A673 (cell line): ENCODE results near the gene GNL3. TPM values are rescaled to one million over a fixed set of nuclear protein-coding genes. Genes with fewer than 3 reads are reported as not detected.

Experiments used
- Bru-seq: library from RNA; stranded (reverse); fragments of 400-500 nt; gene quantifications from one replicate; lab custom pipeline; 2021; lab: Mats Ljungman, UMichigan
- BruChase-seq, 2 experiments: library from RNA; stranded (reverse); fragments of 400-500 nt; gene quantifications; one replicate each; lab custom pipeline; 2021; lab: Mats Ljungman, UMichigan
- BruUV-seq: library from RNA; stranded (reverse); fragments of 400-500 nt; replicated peaks from 2 replicates; lab custom pipeline; 2021; lab: Mats Ljungman, UMichigan
- CTCF ChIA-PET: fragments of 300-600 bp; sonication (Branson Sonifier 250); formaldehyde crosslinking; loops from one replicate; lab custom pipeline; 2022; ENCODE audit warnings: antibody characterized with exemption; lab: Charles Lee
- POLR2A ChIA-PET: fragments of 300-600 bp; sonication (Branson Sonifier 250); formaldehyde crosslinking; loops from one replicate; lab custom pipeline; 2022; ENCODE audit warnings: antibody characterized with exemption; ENCODE audit not compliant: low non-redundant PET; lab: Charles Lee
- DNase-seq: peaks from one replicate; pipeline ENCODE4 v3.0.0-alpha.2; 2015; ENCODE audit warnings: low spot score
- H3K27ac ChIP-seq: fragments of 200-600 bp; sonication (generic); 2 replicates; pipeline ENCODE4 v1.5.1; 2016; ENCODE audit warnings: mixed run types, low read depth, mild to moderate bottlenecking, mixed read lengths, antibody characterized with exemption, low read length; ENCODE audit not compliant: poor library complexity, severe bottlenecking
- H3K27me3 ChIP-seq: fragments of 200-600 bp; sonication (generic); replicated peaks from 2 replicates; pipeline ENCODE4 v1.6.1; 2017; ENCODE audit warnings: mixed run types, low read depth, mild to moderate bottlenecking, mixed read lengths, antibody characterized with exemption, low read length; ENCODE audit not compliant: insufficient read depth, poor library complexity
- H3K36me3 ChIP-seq: fragments of 200-600 bp; sonication (generic); 2 replicates; pipeline ENCODE4 v1.6.1; 2016; ENCODE audit warnings: mixed run types, mild to moderate bottlenecking, mixed read lengths, antibody characterized with exemption, low read length; ENCODE audit not compliant: insufficient read depth, poor library complexity, severe bottlenecking
- H3K4me1 ChIP-seq: fragments of 200-600 bp; sonication (generic); 2 replicates; pipeline ENCODE4 v1.6.1; 2017; ENCODE audit warnings: mixed run types, mild to moderate bottlenecking, mixed read lengths, antibody characterized with exemption, low read length; ENCODE audit not compliant: insufficient read depth, poor library complexity, severe bottlenecking
- H3K4me3 ChIP-seq: fragments of 200-600 bp; sonication (generic); 2 replicates; pipeline ENCODE4 v1.5.1; 2016; ENCODE audit warnings: low read depth, mixed run types, mild to moderate bottlenecking, mixed read lengths, low read length; ENCODE audit not compliant: poor library complexity, severe bottlenecking
- H3K9me3 ChIP-seq: fragments of 200-600 bp; sonication (generic); 2 replicates; pipeline ENCODE4 v1.6.1; 2016; ENCODE audit warnings: mixed run types, low read depth, mild to moderate bottlenecking, mixed read lengths, antibody characterized with exemption, low read length; ENCODE audit not compliant: poor library complexity, severe bottlenecking
- CTCF ChIP-seq: fragments of 300-800, 200-600 bp; sonication (generic); conservative IDR thresholded peaks from 2 replicates; pipeline ENCODE4 v1.5.1; 2017; ENCODE audit warnings: low read depth, mild to moderate bottlenecking, antibody characterized with exemption, low read length, moderate library complexity, mixed read lengths
- EZH2 ChIP-seq: fragments of 200-600 bp; sonication (generic); IDR thresholded peaks from 2 replicates; pipeline ENCODE4 v1.6.1; 2017; ENCODE audit warnings: borderline replicate concordance, low read depth, mild to moderate bottlenecking, mixed read lengths, antibody characterized with exemption, low read length; ENCODE audit not compliant: poor library complexity, severe bottlenecking
- intact Hi-C: fragments of 100-400 bp; cut with micrococcal nuclease; formaldehyde crosslinking; loops from one replicate; pipeline ENCODE4 v1.10.0; 2022; ENCODE audit not compliant: unreplicated experiment
- long read RNA-seq: library from polyadenylated mRNA; stranded (forward); transcript quantifications from one replicate; pipeline ENCODE4 v2.0.0, GENCODE V29; 2022
- total RNA-seq: library from RNA; stranded (reverse); gene quantifications from 2 replicates; pipeline ENCODE4 v1.2.3, GENCODE V29; 2021

Gene GNL3
- 94.0 and 110 TPM in 2 replicates for total RNA-seq
- percentile 97 among the genes with signal in this experiment for Bru-seq, nascent RNA
- percentile 97 among the genes with signal in this experiment for BruChase-seq, experiment 1, labeled RNA remaining after a 2-hour chase
- BruChase-seq, experiment 2, labeled RNA remaining after a 6-hour chase, result percentile 98 among the genes with signal in this experiment
- long read RNA-seq, transcript GNL3-211 (14 exons, 2,118 nt), result minor isoform, 5 of 327 reads
- long read RNA-seq, transcript GNL3-201 (15 exons, 2,041 nt), result minor isoform, 14 of 327 reads
- long read RNA-seq, transcript GNL3-202 (15 exons, 2,040 nt), result major isoform, 239 of 327 reads
- long read RNA-seq, partial matches to known transcripts, result 11 of 327 reads
- long read RNA-seq, other reads (novel, unspliced or antisense), result 58 of 327 reads

- Histone ChIP-seq H3K27me3 (no peaks in the 10 kb centered on the region), H3K36me3 (peaks cover 46% of the 10 kb centered on the region), H3K4me1 (peaks cover 19% of the 10 kb centered on the region), H3K27ac (peak within 1 kb of the TSS; percentile 88), H3K9me3 (no peaks in the 10 kb centered on the region), H3K4me3 (peak within 1 kb of the TSS; percentile 85)
- BruUV-seq, result TSS peak; percentile 59
- TF ChIP-seq EZH2 (no peak), CTCF (no peak)
- ChIA-PET POLR2A (no interaction called here), CTCF (no interaction called here)
- DNase-seq, result peak; percentile 93
- intact Hi-C loops, result no loop called here
Observed at GRCh38 chr3:52685709-52686691, at the start of gene GNL3, which contains the start of gene PBRM1. Gene GNL3 (plus strand): TSS chr3:52686032. CDS start chr3:52686093, 61 bp downstream. Gene PBRM1 (minus strand): TSS chr3:52685913.

- Histone ChIP-seq H3K27me3 (no peaks in the 10 kb centered on the region), H3K36me3 (peaks cover 8% of the 10 kb centered on the region), H3K27ac (no peak overlapping the region), H3K4me3 (no peak overlapping the region), H3K4me1 (no peaks in the 10 kb centered on the region), H3K9me3 (no peaks in the 10 kb centered on the region)
- BruUV-seq, result no TSS peak
- ChIA-PET CTCF (no interaction called here), POLR2A (no interaction called here)
- TF ChIP-seq CTCF (no peak), EZH2 (no peak)
- DNase-seq, result peak; percentile 67
- intact Hi-C loops, result loop anchor here (1.0 kb wide), 1 partner anchor 11 kb away; no protein-coding TSS in a partner anchor
Observed at GRCh38 chr3:52636673-52637072, 49.2 kb upstream of the GNL3 start.

GRCh38 chr3:52645549-52645948 is 40.3 kb upstream of the GNL3 start:
- DNase-seq, result no peak
- no TSS peak for BruUV-seq
- no peaks in the 10 kb centered on the region for H3K4me1 ChIP-seq
- intact Hi-C loops, result no loop called here
- no peak overlapping the region for H3K27ac ChIP-seq
- H3K9me3 ChIP-seq, result no peaks in the 10 kb centered on the region
- no peak overlapping the region for H3K4me3 ChIP-seq
- ChIA-PET POLR2A (no interaction called here), CTCF (no interaction called here)
- TF ChIP-seq CTCF, result no peak
- no peak for TF ChIP-seq EZH2
- H3K36me3 ChIP-seq, result peaks cover 16% of the 10 kb centered on the region
- H3K27me3 ChIP-seq, result no peaks in the 10 kb centered on the region
